ENCODE measurements around the gene C16orf46.
"Not testable (repeated sequence)": the region's sequence is repeated elsewhere in the genome, so short reads cannot be mapped to it uniquely, and the experiment has no call there.

The C16orf46 gene, protein sequence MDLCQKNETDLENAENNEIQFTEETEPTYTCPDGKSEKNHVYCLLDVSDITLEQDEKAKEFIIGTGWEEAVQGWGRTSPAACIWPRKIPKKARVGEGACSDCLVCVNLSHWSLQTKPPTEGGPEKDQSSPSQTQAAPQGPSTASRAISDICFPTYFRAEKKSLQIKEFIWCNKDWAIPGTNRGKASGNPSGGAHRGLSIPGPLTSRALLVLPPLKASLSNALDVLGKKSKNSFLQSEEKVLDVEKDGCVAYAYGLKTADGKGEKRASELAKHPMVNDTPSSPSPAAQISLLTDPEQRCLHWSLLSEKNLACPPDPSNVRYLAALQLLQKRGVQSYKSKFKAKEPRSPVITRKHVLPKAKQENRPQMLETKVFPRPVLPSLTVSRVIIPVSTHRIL

GRCh38 chr16:81077076-81077940, at the start of gene C16orf46:
Gene C16orf46 (minus strand): TSS chr16:81077238. CDS start chr16:81063955, 13,283 bp downstream.
- DNase-seq (ENCODE audit: low read depth) = peak; percentile 96

DNA sequence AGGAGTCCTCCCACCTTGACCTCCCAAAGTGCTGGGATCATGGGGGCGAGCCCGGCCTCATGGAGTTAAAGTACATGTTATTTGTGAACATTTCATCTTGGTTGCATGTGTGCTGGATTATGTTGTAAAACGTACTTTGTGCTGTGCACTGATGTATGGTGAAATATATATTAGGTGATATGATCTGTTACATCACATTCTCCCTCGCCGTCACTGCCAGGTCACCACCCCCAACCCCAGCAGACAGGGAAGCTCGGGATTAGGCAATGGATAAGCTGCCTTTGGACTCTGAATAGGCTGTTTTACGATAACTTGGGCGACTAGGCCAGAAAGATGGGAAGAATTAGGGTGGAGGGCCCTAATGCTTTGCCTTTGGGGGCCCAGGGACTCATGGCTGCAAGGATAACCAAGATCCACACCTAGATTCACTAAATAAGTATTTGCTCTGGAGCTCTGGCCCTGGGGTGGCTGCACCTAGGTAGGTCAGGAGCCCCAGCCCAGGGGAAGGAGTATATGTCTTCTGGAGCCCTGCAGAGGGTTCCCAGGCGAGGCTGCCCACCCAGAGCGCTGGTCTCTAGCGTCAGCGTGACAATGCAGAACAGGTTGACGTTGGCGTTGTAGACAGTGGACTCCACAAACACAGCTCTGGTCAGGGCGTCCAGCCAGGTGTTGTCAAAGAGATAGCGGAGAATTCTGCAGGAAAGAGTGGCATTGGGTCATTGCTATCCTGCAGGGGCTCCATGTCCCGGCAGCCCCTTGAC, 46.2 kb upstream of the C16orf46 start:
- no peak for DNase-seq (ENCODE audit: low read depth)

DNA sequence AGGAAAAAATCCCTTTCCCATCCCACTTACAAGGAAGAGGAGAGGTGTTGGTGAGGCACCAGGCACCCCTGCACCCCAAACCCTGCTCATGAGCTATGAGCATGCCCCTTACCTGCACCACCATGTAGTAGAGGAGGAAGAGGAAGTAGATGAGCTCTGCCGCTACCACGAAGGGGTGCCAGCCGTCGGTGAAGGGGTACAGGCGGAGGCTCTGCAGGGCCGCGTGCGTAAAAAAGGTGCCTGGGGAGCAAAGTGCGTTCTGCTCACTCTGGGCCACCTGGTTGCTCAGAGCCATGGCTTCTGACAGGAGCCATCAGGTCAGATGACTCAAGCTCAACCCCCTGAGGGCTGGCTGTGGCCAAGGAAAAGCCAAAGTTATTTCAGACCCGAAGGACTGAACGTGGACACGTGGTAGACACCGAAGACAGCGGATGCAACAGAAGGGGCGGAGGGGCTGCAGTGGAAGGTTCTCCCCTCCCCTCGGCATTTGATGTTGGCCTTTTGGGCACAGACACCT, 44.5 kb upstream of the C16orf46 start:
- no peak for DNase-seq (ENCODE audit: low read depth)

GRCh38 chr16:81117436-81117835, 40.4 kb upstream of the C16orf46 start:
- no peak for DNase-seq (ENCODE audit: low read depth)

DNA sequence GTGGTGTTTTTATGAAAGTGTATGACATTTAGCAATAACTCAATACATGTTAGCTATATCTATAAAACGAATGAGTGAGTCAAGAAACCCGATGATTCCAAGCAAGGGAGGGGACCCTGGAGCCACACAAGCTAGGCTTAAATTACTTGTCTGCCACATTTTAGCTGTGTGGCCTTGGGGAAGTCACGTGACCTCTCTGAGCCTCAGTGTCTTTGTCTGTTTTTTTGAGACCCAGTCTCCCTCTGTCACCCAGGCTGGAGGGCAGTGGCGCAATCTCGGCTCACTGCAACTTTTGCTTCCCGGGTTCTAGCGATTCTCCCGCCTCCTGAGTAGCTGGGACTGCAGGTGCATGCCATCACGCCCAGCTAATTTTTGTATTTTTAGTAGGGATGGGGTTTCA, 39.2 kb upstream of the C16orf46 start:
- DNase-seq (ENCODE audit: low read depth) = no peak

GRCh38 chr16:81112453-81112852, 35.4 kb upstream of the C16orf46 start:
- no peak for DNase-seq (ENCODE audit: low read depth)

DNA sequence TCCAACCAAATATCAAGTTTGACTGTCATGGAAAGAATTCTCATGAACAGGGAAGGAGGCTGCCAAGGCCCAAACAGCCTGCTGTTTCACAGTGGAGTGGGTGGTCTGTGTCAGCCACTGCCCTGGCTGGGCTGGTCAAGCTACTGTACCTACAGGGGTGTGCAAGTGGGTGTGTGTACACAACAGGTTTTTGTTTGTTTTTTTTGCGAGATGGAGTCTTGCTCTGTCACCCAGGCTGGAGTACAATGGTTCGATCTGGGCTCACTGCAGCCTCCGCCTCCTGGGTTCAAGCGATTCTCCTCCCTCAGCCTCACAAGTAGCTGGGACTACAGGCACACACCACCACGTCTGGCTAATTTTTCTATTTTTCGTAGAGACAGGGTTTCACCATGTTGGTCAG, 32.2 kb upstream of the C16orf46 start:
- not testable (repeated sequence) for DNase-seq (ENCODE audit: low read depth)

DNA sequence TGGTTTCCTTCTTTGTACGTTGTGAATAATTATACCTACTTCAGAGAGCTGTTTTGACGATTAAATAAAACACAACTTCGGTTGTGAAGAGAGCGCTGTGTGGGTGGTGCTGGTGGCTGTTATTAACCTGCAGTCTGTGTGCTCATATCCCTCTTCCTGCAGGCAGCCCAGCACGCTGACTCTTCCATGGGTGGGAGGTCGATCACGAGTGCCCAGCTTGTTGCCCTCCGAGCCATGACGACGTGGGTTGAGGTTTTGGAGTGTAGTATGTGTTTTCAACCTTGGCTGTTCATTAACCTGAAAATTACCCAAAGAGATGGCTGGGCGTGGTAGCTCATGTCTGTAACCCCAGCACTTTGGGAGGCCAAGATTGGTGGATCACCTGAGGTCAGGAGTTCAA, 30.5 kb upstream of the C16orf46 start:
- DNase-seq (ENCODE audit: low read depth) = no peak

- DNase-seq (ENCODE audit: low read depth) = peak; percentile 9
Measured at GRCh38 chr16:81106826-81107503, 29.9 kb upstream of the C16orf46 start.

DNA sequence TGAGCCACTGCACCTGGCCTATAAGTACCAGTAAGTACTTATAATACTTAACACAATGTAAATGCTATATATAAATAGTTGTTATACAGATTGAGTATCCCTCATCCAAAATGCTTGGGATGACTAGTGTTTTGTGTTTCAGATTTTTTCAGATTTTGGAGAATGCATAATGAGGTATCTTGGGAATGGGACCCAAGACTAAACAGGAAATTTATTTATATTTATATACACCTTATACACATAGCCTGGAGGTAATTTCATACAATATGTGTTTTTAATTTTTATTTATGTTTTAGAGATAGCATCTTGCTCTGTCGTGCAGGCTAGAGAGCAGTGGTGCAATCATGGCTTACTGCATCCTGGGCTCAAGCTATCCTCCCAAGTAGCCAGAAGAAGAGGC, 28.9 kb upstream of the C16orf46 start:
- DNase-seq (ENCODE audit: low read depth) = no peak

- DNase-seq (ENCODE audit: low read depth) = no peak
Measured at GRCh38 chr16:81101702-81102101, 24.7 kb upstream of the C16orf46 start.

DNA sequence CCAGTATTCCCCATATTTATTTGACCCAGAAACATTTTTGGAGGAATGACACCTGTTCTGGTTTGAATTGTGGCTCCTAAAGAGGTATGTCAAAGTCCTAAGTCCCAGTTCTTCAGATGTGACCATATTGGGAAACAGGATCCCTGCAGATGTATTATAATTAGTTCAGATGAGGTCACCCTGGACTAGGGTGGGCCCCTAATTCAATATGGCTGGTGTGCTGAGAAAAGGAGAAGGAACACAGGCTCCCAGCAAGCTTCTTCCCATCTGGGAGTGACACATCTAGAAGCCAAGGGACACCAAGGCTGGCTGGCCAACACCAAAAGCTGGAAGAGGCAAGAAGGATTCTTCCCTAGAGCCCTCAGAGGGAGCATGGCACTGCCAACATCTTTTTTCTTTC, 22.9 kb upstream of the C16orf46 start:
- DNase-seq (ENCODE audit: low read depth) = no peak

GRCh38 chr16:81097230-81097629, 20.2 kb upstream of the C16orf46 start:
- DNase-seq (ENCODE audit: low read depth) = no peak

DNA sequence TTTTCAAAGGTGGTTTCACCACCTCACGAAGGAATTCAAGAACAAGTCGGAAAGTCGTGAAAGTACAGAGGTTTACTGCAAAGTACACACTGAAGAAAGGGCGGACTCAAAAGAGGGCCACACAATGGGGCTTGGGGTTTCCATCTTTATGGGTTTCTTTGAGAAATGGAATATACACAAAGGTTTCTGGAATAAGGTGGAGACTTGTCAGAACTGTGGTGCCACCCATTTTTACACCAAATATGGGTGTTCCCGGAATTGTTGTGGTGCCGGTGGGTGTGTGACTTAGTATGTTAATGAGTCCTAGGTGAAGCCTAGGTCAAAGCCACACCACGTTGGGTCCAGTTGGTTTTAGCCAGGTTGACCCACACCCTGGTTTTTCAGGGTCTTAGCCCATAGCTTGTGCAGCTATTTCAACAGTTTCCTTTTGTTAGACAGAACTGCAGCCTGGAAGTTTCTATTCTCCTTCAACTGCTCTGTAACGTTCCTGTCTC, 19.7 kb upstream of the C16orf46 start:
- DNase-seq (ENCODE audit: low read depth) = no peak

- DNase-seq (ENCODE audit: low read depth) = peak; percentile 99
Measured at GRCh38 chr16:81095953-81096714, 19.1 kb upstream of the C16orf46 start, which contains the start of gene GCSH. Gene GCSH (minus strand): TSS chr16:81096395. CDS start chr16:81096278, 117 bp downstream.

- DNase-seq (ENCODE audit: low read depth) = no peak
Measured at GRCh38 chr16:81095653-81095952, 18.6 kb upstream of the C16orf46 start.

GRCh38 chr16:81094771-81095251, 17.8 kb upstream of the C16orf46 start:
- DNase-seq (ENCODE audit: low read depth) = peak; percentile 13

DNA sequence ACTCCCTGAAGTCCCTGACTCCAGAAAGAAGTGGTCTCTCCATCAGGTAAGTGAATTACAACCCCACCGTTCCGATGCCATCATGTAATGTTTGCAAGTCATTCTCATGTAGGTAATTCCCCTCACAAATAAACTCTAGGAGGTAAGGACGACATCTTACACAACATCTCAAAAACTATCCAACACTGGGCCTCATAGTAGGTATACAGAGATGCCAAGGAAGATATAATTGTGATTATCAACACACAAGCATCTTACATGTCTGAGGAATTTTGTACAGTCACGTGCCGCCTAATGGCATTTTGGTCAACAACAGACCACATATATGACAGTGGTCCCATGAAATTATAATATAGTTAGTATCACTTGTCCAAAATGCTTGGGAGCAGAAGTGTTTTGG, 11.8 kb upstream of the C16orf46 start:
- no peak for DNase-seq (ENCODE audit: low read depth)

DNA sequence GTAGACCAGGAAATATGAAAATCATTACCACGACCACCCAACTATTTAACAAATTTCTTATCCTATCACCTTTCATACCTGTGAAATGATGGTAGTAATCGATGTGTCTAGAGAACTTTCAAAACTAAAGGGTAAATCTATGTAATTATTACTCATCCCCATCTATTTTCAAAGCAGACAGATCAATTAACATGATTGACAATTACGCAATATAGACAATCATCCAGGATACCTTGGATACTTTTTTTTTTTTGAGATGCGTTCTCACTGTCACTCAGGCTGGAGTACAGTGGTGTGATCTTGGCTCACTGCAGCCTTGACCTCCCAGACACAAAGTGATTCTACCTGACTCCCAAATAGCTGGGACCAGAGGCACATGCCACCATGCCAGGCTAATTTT, 4.0 kb upstream of the C16orf46 start:
- DNase-seq (ENCODE audit: low read depth) = no peak

DNA sequence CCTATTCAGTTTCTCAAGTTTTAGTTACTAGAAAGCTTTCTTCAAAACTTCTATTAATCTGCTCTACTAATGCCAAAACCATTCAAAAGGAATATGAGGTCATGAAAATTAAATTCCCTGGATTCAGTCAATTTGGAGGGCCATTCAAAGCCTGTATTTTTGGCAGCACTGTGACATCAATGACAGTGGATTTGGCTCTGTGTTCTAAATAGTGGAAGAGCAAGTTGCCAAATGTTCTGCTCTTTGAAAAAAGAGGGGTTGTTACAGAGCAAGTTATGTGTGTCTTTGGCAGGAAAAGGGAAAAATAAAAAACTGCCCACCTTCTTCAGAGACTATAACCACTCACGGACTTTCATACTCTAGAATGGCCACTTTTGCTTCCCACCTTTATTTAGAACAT, 3.2 kb upstream of the C16orf46 start:
- no peak for DNase-seq (ENCODE audit: low read depth)

Data from EH (cell line).